CD4-positive, alpha-beta T cell (primary cell): ENCODE results near the gene FRMPD1. TPM values are rescaled to one million over a fixed set of nuclear protein-coding genes. Genes with fewer than 3 reads are reported as not detected.

ENCODE experiments used
- ATAC-seq: fragments of 200-7000 bp; cut with Tn5 transposase; one replicate; pipeline ENCODE4 v1.10.0; 2022; ENCODE audit warnings: mild to moderate bottlenecking; ENCODE audit not compliant: poor library complexity
- CTCF ChIA-PET: fragments of 350-600 bp; sonication (Branson Sonifier 250); formaldehyde crosslinking; loops from one replicate; lab custom pipeline; 2021; ENCODE audit warnings: antibody characterized with exemption, inconsistent platforms; lab: Charles Lee
- POLR2A ChIA-PET: fragments of 350-600 bp; sonication (Branson Sonifier 250); formaldehyde crosslinking; loops from one replicate; lab custom pipeline; 2021; ENCODE audit warnings: antibody characterized with exemption, inconsistent platforms; lab: Charles Lee
- DNase-seq, 14 experiments: peaks; one replicate each; pipeline ENCODE4 v3.0.0-alpha.2; 2013 to 2020; ENCODE audit warnings: mixed read lengths in 2 of 14
- H3K27ac ChIP-seq, 2 donors: one replicate each; pipeline versions ENCODE4 v1.5.1 to v1.7.0; 2013; ENCODE audit warnings: low read length in 2 of 2, low read depth in 1 of 2, mild to moderate bottlenecking in 1 of 2
- H3K27me3 ChIP-seq, 2 experiments: 1 replicate in 1 of 2; 2 replicates in 1 of 2; pipeline versions ENCODE4 v1.6.1 to v1.7.0; 2013; ENCODE audit warnings: low read length in 2 of 2, control low read depth in 1 of 2, mild to moderate bottlenecking in 1 of 2, moderate library complexity in 1 of 2; ENCODE audit not compliant: insufficient read depth in 2 of 2, control insufficient read depth in 1 of 2
- H3K36me3 ChIP-seq: one replicate; pipeline ENCODE4 v1.6.1; 2013; ENCODE audit warnings: low read length, control low read depth; ENCODE audit not compliant: insufficient read depth
- H3K4me1 ChIP-seq: one replicate; pipeline ENCODE4 v1.6.1; 2013; ENCODE audit warnings: low read length, control low read depth; ENCODE audit not compliant: insufficient read depth
- H3K4me3 ChIP-seq: one replicate; pipeline ENCODE4 v1.5.1; 2013; ENCODE audit warnings: mild to moderate bottlenecking, low read length, moderate library complexity
- H3K9me3 ChIP-seq, 2 experiments: 1 replicate in 1 of 2; 2 replicates in 1 of 2; pipeline versions ENCODE4 v1.6.1 to v1.7.0; 2013; ENCODE audit warnings: low read length in 2 of 2, mild to moderate bottlenecking in 2 of 2, control low read depth in 1 of 2, moderate library complexity in 1 of 2; ENCODE audit not compliant: control insufficient read depth in 1 of 2, insufficient read depth in 1 of 2
- H3K27ac Mint-ChIP-seq: one replicate; pipeline ENCODE4 v1.8.0; 2020; ENCODE audit warnings: mixed read lengths
- H3K27me3 Mint-ChIP-seq: one replicate; pipeline ENCODE4 v1.8.0; 2021; ENCODE audit warnings: mixed read lengths
- H3K36me3 Mint-ChIP-seq: one replicate; pipeline ENCODE4 v1.8.0; 2021; ENCODE audit warnings: low read depth, mixed read lengths
- H3K4me1 Mint-ChIP-seq: one replicate; pipeline ENCODE4 v1.8.0; 2021; ENCODE audit warnings: low read depth, mixed read lengths
- H3K4me3 Mint-ChIP-seq: one replicate; pipeline ENCODE4 v1.8.0; 2020; ENCODE audit warnings: mild to moderate bottlenecking, mixed read lengths
- H3K9me3 Mint-ChIP-seq: one replicate; pipeline ENCODE4 v1.8.0; 2020; ENCODE audit warnings: mixed read lengths
- CTCF ChIP-seq: fragments of 200-600 bp; IDR thresholded peaks from one replicate; pipeline ENCODE4 v1.8.0; 2022; ENCODE audit warnings: antibody characterized with exemption, mild to moderate bottlenecking
- intact Hi-C, 2 experiments: fragments of 100-400 bp; cut with DNase I in 1 of 2; cut with micrococcal nuclease in 1 of 2; formaldehyde crosslinking; loops; one replicate each; pipeline versions ENCODE4 v1.15.1 to v1.9.0; 2023 to 2025; cut with DNase I, micrococcal nuclease
- total RNA-seq, 174 experiments: library from RNA in 2 of 174; stranded (reverse) in 2 of 174; gene quantifications; one replicate each; pipeline ENCODE4 v1.2.3 and lab custom pipeline; 2021 to 2026

FRMPD1 gene
- total RNA-seq, 2 experiments from 2014 or later: not detected

GRCh38 chr9:37784616-37785483 lies 134.1 kb downstream of the FRMPD1 start, which contains the start of gene EXOSC3:
Gene EXOSC3 (minus strand): TSS chr9:37785064. CDS start chr9:37785044, 20 bp downstream.
- Mint-ChIP-seq H3K27ac (peak within 1 kb of the TSS; percentile 95), H3K4me1 (peaks cover 48% of the 10 kb centered on the region), H3K4me3 (peak within 1 kb of the TSS; percentile 98), H3K36me3 (peaks cover 45% of the 10 kb centered on the region), H3K9me3 (no peaks in the 10 kb centered on the region), H3K27me3 (no peaks in the 10 kb centered on the region)
- peak; percentile 73 to 93 (median 80) for DNase-seq
- no peak for TF ChIP-seq CTCF
- H3K4me3 ChIP-seq: peak within 1 kb of the TSS; percentile 94
- H3K27me3 ChIP-seq: no peaks in the 10 kb centered on the region
- CTCF ChIA-PET: interaction anchor here (0.7 to 2.0 kb wide), 3 partner anchors 12 to 193 kb away, joined by 3 to 7 read pairs (median 5); partner anchors contain the start of gene TOMM5
- POLR2A ChIA-PET: interaction anchor here (0.9 to 2.7 kb wide), 6 partner anchors 8 to 120 kb away, joined by 3 to 46 read pairs (median 6); partner anchors contain the start of gene DCAF10
- H3K9me3 ChIP-seq: no peaks in the 10 kb centered on the region
- intact Hi-C loops: loop anchor here (1.0 to 10.0 kb wide), 6 partner anchors 15 to 363 kb away; partner anchors contain the start of genes DCAF10 (in 2 of the 2), GRHPR (in 1 of the 2) and SHB (in 1 of the 2)
- peak within 1 kb of the TSS; percentile 79 to 90 for H3K27ac ChIP-seq
- peak; percentile 91 for ATAC-seq
- H3K4me1 ChIP-seq: peaks cover 23% of the 10 kb centered on the region
- H3K36me3 ChIP-seq: peaks cover 39% of the 10 kb centered on the region

GRCh38 chr9:37787059-37787458 lies 136.3 kb downstream of the FRMPD1 start:
- DNase-seq (peak in 1 of 14 experiments; percentile 28), ATAC-seq (no peak)
- Histone ChIP-seq H3K27me3 (peaks cover 0 to 4% of the 10 kb centered on the region in 2 experiments), H3K9me3 (no peaks in the 10 kb centered on the region), H3K36me3 (peaks cover 17% of the 10 kb centered on the region), H3K4me1 (peaks cover 23% of the 10 kb centered on the region), H3K27ac (no peak overlapping the region), H3K4me3 (no peak overlapping the region)
- POLR2A ChIA-PET: no interaction called here
- TF ChIP-seq CTCF: no peak
- Mint-ChIP-seq H3K4me1 (peaks cover 37% of the 10 kb centered on the region), H3K36me3 (peaks cover 23% of the 10 kb centered on the region), H3K27ac (no peak overlapping the region), H3K9me3 (no peaks in the 10 kb centered on the region), H3K27me3 (no peaks in the 10 kb centered on the region), H3K4me3 (no peak overlapping the region)
- intact Hi-C loops: loop anchor here in 1 of 2 experiments (5.0 to 10.0 kb wide), 2 partner anchors 278 to 365 kb away; partner anchors contain the start of genes GRHPR and SHB
- CTCF ChIA-PET: no interaction called here

GRCh38 chr9:37788332-37788731 lies 137.6 kb downstream of the FRMPD1 start:
- H3K4me3 ChIP-seq: no peak overlapping the region
- H3K4me3 Mint-ChIP-seq: peak overlapping the region; percentile 80
- intact Hi-C loops: loop anchor here in 1 of 2 experiments (5.0 to 10.0 kb wide), 2 partner anchors 276 to 366 kb away; partner anchors contain the start of genes GRHPR and SHB

More at GRCh38 chr9:37788332-37788731, 137.6 kb downstream of the FRMPD1 start:
- ChIA-PET CTCF (no interaction called here), POLR2A (no interaction called here)
- H3K27ac Mint-ChIP-seq: peak overlapping the region; percentile 78
- peaks cover 10% of the 10 kb centered on the region for H3K36me3 Mint-ChIP-seq
- H3K27me3 ChIP-seq: peaks cover 0 to 4% of the 10 kb centered on the region in 2 experiments
- H3K4me1 ChIP-seq: peaks cover 16% of the 10 kb centered on the region
- peaks cover 5% of the 10 kb centered on the region for H3K36me3 ChIP-seq
- peaks cover 24% of the 10 kb centered on the region for H3K4me1 Mint-ChIP-seq
- H3K9me3 Mint-ChIP-seq: no peaks in the 10 kb centered on the region
- no peaks in the 10 kb centered on the region for H3K27me3 Mint-ChIP-seq
- no peak for DNase-seq
- ATAC-seq: no peak
- no peak overlapping the region for H3K27ac ChIP-seq
- no peak for TF ChIP-seq CTCF
- no peaks in the 10 kb centered on the region for H3K9me3 ChIP-seq
